GM10266 (cell line): ENCODE measurements around the gene GFOD1.

Experiments
- DNase-seq: peaks from one replicate; pipeline ENCODE4 v3.0.0; 2012; ENCODE audit errors: extremely low spot score
- TF ChIP-seq, protein P1 (sequence below): IDR thresholded peaks from 2 replicates; pipeline ENCODE4 v1.5.1; 2012; ENCODE audit warnings: mild to moderate bottlenecking, low read depth; ENCODE audit not compliant: control insufficient read depth, insufficient read depth; ENCODE audit errors: missing control alignments

The GFOD1 gene

DNA sequence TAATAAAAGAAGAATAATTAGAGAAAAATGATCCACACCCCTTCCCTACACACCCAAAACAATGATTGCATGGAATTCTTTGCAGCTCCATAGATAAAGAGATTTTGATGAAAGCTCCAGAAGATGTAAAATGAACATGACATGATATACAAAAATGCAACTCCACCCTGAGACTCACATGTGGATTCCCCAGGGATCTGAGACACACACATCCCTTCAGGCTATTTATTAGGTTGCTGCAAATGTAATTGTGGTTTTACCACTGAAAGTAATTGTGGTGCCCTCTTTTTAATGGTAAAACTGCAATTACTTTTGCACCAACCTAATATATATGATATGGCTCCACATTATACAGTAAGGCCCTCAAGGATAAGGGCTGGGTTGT is 118.7 kb downstream of the GFOD1 start:
- no peak for DNase-seq
- TF ChIP-seq, protein P1, sequence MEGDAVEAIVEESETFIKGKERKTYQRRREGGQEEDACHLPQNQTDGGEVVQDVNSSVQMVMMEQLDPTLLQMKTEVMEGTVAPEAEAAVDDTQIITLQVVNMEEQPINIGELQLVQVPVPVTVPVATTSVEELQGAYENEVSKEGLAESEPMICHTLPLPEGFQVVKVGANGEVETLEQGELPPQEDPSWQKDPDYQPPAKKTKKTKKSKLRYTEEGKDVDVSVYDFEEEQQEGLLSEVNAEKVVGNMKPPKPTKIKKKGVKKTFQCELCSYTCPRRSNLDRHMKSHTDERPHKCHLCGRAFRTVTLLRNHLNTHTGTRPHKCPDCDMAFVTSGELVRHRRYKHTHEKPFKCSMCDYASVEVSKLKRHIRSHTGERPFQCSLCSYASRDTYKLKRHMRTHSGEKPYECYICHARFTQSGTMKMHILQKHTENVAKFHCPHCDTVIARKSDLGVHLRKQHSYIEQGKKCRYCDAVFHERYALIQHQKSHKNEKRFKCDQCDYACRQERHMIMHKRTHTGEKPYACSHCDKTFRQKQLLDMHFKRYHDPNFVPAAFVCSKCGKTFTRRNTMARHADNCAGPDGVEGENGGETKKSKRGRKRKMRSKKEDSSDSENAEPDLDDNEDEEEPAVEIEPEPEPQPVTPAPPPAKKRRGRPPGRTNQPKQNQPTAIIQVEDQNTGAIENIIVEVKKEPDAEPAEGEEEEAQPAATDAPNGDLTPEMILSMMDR = no peak

DNA sequence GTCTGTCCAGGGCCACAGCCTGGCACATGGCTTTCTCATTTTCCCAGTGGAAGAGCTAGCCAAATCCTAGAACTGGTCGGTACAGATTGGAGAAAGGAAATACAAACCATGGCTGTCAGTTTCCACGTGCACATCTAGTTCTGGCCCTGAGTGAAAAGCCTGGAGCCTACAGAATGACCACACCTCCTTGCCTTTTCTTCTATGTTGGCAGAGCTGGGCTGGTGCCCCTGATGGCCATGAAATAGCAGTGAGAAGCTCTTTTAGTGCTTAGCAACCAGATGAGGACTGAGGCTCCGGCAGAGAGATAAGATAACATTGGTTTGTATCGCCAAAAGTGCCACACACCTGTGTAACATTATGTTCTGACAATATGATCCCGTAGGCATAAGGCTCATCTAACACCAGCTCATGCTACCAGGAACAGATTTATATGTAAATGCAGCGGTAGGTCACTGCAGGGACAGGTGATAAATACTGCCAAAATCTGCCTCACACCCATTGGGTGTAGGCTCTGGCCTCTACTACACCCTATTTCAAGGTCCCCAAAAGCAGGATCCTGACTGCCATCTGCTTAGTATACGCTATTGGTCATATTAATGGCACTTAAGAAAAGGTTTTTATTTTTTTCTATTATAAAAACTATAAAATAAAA is 119.2 kb downstream of the GFOD1 start:
- TF ChIP-seq, protein P1 = no peak
- DNase-seq = no peak

DNA sequence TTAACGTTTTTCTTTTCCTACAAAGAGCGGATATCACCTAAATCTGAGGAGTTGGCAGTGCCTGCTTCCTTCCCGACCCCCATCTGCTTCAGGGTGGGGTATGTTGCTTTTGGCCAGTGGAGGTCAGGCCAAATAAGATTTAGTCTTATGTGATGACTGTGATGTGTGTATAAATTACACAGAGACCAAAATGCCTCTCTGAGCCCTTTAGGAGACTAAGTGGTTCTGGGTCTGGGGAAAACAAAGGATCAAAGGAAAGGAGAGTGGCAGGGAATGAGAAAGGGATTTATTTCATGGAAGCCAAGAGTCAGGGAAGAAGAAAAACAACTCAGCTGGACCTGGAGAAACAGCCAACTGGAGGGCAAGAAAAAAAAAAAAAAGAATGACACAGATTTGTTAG is 120.0 kb downstream of the GFOD1 start:
- TF ChIP-seq, protein P1 = no peak
- DNase-seq = no peak

DNA sequence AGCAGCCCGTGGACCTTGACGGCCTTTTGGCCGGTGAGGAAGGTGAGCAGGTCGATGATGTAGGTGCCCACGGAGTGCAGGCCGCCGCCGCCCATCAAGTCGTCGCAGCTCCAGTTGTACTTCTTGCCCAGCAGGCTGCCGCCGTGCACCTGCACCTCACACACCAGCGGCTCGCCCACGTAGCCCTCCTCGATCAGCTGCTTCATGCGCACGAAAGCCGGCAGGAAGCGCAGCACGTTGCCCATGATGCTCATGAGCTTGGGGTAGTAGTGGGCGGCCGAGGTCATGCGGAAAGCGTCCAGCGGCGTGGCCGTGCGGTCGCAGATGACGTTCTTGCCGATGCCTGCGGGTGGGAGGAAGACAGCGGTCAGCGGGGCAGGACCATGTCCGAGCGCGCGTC is 122.1 kb downstream of the GFOD1 start:
- no peak for DNase-seq
- TF ChIP-seq, protein P1 = no peak

DNA sequence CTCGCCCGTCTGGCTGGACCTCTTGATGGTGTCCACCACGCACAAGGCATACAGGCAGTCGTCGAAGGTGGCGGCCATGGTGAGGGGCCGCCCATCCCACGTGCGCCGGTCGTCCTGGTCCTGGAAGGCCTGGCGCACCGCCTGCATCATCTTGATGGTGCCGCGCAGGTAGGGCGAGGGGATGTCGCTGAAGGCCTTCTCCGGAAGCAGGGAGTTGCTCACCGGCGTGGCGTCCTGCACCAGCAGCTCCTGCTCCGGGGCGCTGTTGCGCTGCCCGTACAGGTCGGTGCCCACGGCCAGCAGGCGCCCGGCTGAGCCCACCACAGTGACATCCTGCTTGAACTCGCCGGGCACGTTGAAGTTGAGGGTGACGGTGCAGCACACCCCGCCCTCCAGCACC is 122.6 kb downstream of the GFOD1 start:
- DNase-seq = no peak
- TF ChIP-seq, protein P1 = no peak

DNA sequence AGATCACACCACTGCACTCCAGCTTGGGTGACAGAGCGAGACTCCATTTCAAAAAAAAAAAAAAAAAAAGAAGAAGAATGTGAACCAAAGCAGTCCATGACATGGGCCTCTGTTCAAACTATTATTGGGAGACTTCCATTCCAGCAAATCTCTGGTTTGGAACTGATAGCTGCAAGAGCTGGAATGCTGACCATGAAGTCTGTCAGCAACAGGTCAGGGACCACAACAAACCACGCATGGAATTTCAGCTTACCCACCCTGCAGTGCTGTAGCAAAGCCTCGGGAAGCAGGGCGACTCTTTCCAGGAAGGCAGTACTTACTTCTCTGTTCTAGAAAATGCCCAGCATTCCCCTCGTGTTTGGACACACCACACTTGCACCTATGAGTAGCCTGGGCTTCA is 125.0 kb downstream of the GFOD1 start:
- TF ChIP-seq, protein P1 = no peak
- DNase-seq = no peak

DNA sequence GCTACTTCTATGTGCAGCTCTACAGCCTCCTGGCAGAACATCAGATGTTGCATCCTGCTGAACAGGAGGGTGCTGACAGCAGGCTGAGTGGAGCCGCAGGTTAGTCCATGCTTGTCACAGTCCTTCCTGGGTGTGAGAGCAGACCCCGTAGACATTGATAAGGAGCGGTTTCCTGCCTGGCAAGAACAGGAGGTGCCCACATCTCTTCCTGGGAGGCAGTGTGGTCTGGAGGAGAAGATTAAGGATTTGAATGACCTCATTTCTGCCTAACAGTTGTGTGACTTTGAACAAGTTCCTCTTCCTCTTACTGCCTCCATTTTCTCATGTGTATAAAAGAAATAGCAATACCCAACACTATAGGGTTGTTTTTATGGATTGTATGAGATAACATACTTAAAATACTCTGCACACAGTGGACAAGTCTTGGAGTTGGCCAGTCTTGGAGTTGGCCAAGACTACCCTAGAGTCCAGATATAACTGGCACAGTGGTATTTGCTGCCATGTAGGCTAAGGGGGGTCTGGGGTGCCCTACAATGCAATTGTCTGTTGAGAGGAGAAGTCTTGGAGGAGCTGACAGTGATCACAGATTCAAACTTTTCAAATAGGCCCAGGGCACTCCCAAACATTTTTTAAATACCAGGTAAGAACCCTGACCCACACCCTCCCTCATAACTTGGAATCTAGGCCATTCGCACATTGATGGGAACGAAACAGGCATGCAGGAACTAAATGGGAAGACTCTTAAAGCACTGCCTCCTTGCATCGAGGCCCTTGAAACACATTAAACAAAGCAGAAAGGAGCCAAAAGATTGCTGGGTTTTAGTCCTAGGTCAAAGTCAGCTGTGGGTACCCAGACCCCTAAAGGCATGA is 126.5 kb downstream of the GFOD1 start:
- TF ChIP-seq, protein P1 = no peak
- DNase-seq = no peak
